Mammary epithelial cell (primary cell): ENCODE results near the gene PPTC7.

Experiments used
- EZH2 ChIP-seq: IDR thresholded peaks from 2 replicates; pipeline ENCODE4 v1.6.1; 2012; ENCODE audit warnings: low read length, inconsistent platforms, borderline replicate concordance
- TF ChIP-seq, protein P1 (sequence below), 2 donors: IDR thresholded peaks in 1 of 2; conservative IDR thresholded peaks in 1 of 2; 2 replicates each; pipeline ENCODE4 v1.5.1; 2011 to 2012; ENCODE audit warnings: inconsistent platforms in 2 of 2, low read length in 2 of 2, mild to moderate bottlenecking in 2 of 2, control low read depth in 1 of 2, low read depth in 1 of 2; ENCODE audit not compliant: insufficient read depth in 1 of 2; ENCODE audit errors: extremely low read depth in 1 of 2

- TF ChIP-seq, protein P1, sequence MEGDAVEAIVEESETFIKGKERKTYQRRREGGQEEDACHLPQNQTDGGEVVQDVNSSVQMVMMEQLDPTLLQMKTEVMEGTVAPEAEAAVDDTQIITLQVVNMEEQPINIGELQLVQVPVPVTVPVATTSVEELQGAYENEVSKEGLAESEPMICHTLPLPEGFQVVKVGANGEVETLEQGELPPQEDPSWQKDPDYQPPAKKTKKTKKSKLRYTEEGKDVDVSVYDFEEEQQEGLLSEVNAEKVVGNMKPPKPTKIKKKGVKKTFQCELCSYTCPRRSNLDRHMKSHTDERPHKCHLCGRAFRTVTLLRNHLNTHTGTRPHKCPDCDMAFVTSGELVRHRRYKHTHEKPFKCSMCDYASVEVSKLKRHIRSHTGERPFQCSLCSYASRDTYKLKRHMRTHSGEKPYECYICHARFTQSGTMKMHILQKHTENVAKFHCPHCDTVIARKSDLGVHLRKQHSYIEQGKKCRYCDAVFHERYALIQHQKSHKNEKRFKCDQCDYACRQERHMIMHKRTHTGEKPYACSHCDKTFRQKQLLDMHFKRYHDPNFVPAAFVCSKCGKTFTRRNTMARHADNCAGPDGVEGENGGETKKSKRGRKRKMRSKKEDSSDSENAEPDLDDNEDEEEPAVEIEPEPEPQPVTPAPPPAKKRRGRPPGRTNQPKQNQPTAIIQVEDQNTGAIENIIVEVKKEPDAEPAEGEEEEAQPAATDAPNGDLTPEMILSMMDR (conservative IDR thresholded peaks at IDR 0.05 in 1 of 2, IDR thresholded peaks at IDR 0.05 in 1 of 2; ENCODE audit: extremely low read depth in 1 of 2, insufficient read depth in 1 of 2, low read depth in 1 of 2, low read length in 2 of 2): no peak
- no peak for TF ChIP-seq EZH2
Observed at GRCh38 chr12:110533607-110534006, 49.5 kb downstream of the PPTC7 start.
